Lower lobe of right lung (tissue), 2 donors: ENCODE results near the gene GRK4. TPM values are rescaled to one million over a fixed set of nuclear protein-coding genes. Genes with fewer than 3 reads are reported as not detected.
"Not testable (repeated sequence)": the region's sequence is repeated elsewhere in the genome, so short reads cannot be mapped to it uniquely, and the experiment has no call there.

Experiments used
- ATAC-seq, 2 donors: fragments of 200-7000 bp; cut with Tn5 transposase; one replicate each; pipeline ENCODE4 v1.9.1; 2020 to 2022; ENCODE audit warnings: mild to moderate bottlenecking in 2 of 2, moderate library complexity in 2 of 2
- DNase-seq: peaks from one replicate; pipeline ENCODE4 v3.0.0-alpha.2; 2020
- H3K27ac ChIP-seq: fragments of 200-600 bp; one replicate; pipeline ENCODE4 v1.8.0; 2022
- H3K27me3 ChIP-seq: fragments of 200-600 bp; one replicate; pipeline ENCODE4 v1.8.0; 2022; ENCODE audit warnings: low read depth
- H3K36me3 ChIP-seq: fragments of 200-600 bp; one replicate; pipeline ENCODE4 v1.8.0; 2022; ENCODE audit warnings: mild to moderate bottlenecking
- H3K4me1 ChIP-seq: fragments of 200-600 bp; one replicate; pipeline ENCODE4 v1.8.0; 2022
- H3K4me3 ChIP-seq: fragments of 200-600 bp; one replicate; pipeline ENCODE4 v1.8.0; 2022; ENCODE audit warnings: mild to moderate bottlenecking
- H3K9me3 ChIP-seq: fragments of 200-600 bp; one replicate; pipeline ENCODE4 v1.8.0; 2022
- intact Hi-C: fragments of 100-400 bp; cut with DNase I; formaldehyde crosslinking; loops from one replicate; pipeline ENCODE4 v1.11.0; 2022
- total RNA-seq: library from RNA; stranded (reverse); fragmentation: NEBNext Ultra II Directional; extraction: Animal tissue kit (Norgen Biotek cat#: 25700); gene quantifications from one replicate; pipeline ENCODE4 v1.2.1, GENCODE V29; 2021
- TF ChIP-seq, protein P1 (sequence below): fragments of 200-600 bp; IDR thresholded peaks from one replicate; pipeline ENCODE4 v1.8.0; 2022; ENCODE audit warnings: antibody characterized with exemption, mild to moderate bottlenecking
- donor health status: DM: no; HTN: yes; CAD: no; lungs with severe emphysema.

GRK4 gene
- total RNA-seq, 1 donor from 2014 or later, result 7.1 TPM

DNA sequence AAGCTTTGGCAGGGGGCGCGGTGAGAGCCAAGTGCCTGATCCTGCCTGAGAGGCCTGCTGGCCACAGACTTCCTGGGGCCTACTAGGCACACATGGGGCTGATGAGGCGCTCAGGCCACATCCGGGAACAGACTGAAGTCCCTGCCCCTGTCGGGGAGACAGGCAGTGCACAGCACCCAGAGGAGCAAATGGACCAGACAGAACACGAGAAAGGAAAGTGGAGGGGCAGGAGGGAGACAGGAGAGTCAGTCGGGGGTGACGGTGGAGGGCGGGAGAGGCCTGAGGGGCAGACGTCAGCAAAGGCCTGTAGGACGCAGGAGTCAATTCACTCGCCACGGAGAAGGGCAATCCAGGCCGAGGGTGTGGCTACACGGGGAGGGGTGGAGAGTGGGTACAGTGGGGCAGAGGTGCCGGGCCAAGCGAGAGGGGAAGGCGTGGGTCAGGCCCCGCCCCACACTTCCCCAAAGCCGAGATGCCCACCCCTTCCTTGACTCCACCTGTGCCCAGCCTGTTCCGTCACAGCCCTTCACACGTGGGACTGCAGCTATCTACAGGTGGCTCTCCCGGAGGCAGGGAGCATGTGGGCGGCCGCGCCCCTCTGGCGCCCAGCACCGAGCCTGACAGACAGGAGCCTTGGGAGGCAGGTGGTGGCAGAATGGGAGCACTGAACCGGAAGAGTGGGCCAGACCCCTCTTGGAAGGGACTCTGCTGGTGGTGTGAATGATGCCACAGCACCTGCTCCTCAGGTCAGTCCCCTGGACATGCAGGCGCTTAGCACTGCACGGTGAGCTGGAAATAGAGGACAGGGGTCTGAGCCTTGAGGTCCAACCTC is 20.6 kb upstream of the GRK4 start:
- peaks cover 98% of the 10 kb centered on the region for H3K36me3 ChIP-seq
- H3K4me1 ChIP-seq, result no peaks in the 10 kb centered on the region
- H3K4me3 ChIP-seq, result no peak overlapping the region
- no peaks in the 10 kb centered on the region for H3K9me3 ChIP-seq
- DNase-seq, result peak; percentile 78
- no peaks in the 10 kb centered on the region for H3K27me3 ChIP-seq
- TF ChIP-seq, protein P1, sequence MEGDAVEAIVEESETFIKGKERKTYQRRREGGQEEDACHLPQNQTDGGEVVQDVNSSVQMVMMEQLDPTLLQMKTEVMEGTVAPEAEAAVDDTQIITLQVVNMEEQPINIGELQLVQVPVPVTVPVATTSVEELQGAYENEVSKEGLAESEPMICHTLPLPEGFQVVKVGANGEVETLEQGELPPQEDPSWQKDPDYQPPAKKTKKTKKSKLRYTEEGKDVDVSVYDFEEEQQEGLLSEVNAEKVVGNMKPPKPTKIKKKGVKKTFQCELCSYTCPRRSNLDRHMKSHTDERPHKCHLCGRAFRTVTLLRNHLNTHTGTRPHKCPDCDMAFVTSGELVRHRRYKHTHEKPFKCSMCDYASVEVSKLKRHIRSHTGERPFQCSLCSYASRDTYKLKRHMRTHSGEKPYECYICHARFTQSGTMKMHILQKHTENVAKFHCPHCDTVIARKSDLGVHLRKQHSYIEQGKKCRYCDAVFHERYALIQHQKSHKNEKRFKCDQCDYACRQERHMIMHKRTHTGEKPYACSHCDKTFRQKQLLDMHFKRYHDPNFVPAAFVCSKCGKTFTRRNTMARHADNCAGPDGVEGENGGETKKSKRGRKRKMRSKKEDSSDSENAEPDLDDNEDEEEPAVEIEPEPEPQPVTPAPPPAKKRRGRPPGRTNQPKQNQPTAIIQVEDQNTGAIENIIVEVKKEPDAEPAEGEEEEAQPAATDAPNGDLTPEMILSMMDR, result no peak
- H3K27ac ChIP-seq, result peak overlapping the region; percentile 18
- ATAC-seq, result peak; percentile 68 to 80
- intact Hi-C loops, result no loop called here

DNA sequence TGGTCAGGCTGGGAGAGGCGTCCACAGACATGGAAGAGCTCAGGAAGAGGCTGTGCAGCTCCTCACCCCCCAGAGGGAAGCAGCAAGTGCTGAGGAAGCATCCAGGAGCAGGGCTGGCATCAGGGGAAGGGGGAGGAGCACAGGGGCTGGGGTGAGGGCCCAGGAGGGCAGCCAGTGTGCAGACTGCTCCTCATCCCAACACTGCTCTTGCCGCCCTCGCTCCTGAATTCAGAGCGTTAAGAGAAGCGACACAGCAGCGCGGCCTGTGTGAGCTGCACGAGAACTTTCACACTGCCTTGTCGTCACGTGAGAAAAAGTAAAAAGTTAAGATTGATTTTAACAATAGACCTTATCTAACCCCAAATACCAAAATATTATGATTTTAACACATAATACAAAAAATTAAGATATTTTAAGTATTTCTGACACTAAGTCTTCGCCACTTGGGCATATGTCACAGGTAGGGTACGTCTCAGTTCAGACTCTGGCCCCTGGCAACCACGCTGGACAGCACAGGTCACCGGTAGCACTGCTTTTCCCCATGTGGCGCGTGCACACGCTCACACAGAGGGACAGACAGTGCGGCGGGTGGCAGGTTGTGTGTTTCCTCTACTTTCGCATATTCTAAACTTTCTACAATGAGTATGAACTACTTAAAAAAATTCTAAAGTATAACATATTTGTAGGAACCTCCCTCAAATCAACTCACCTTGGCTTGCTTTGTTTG is 19.8 kb upstream of the GRK4 start:
- Histone ChIP-seq H3K36me3 (peaks cover 98% of the 10 kb centered on the region), H3K4me3 (no peak overlapping the region), H3K9me3 (no peaks in the 10 kb centered on the region), H3K27me3 (no peaks in the 10 kb centered on the region), H3K27ac (no peak overlapping the region), H3K4me1 (no peaks in the 10 kb centered on the region)
- TF ChIP-seq, protein P1, result no peak
- peak in 1 of 2 donors; percentile 3 for ATAC-seq
- intact Hi-C loops, result no loop called here
- no peak for DNase-seq

DNA sequence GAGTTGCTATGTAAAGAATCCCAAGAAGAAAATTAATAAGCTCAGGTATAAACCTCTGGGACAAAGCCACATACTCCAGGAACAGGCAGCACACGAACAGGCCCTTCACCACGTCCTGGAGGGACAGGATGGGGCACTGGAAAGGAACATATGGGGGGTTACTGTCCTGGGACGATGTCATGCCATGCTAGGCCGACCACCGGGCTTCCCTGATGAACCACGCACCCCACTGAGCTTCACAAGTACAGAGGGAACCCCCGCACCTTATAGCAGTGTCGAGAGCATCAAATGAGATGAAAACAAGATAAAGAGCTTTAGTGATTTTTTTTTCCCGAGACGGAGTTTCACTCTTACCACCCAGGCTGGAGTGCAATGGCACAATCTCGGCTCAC is 19.3 kb upstream of the GRK4 start:
- peaks cover 98% of the 10 kb centered on the region for H3K36me3 ChIP-seq
- DNase-seq (no peak), ATAC-seq (no peak)

DNA sequence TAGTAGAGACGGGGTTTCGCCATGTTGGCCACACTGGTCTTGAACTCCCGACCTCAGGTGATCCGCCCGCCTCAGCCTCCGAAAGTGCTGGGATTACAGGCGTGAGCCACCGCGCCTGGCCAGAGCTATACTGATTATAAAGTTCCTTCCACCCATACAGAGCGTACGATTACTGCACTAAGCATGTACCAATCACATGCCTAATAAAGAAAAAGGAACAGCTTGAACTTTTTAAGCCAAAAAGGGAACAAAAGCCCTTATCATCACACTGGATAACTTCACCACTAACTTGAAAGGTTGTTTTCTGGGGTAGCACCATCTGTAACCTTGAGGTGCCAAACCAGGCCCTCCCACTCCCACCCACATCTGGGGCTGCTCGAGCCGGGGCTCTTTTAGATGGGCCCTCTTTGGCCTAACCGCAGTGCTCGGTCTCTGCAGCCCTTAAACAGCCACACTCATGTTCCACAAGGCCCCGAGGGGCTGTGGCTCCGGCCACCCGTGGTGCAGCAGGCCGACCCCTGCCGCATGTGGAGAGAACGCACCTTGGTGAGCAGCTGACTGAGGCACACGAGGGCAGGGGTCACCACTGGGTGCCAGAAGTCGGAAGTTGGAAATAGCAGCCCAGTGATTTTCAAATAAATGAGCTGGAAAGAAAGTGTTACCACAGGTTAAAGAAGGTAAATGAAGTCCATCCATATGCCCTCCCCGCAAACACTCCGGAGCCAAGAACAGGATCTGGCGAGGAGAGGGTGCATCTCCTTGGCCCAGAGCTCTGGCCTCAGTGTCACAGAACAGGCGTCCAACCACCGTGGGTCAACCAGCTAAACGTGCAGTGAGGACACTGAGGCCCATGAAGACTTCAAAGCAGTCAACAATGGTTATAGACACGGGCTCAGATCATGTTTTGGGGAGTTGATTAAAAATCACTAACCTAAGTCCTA is 18.5 kb upstream of the GRK4 start:
- Histone ChIP-seq H3K36me3 (peaks cover 98% of the 10 kb centered on the region), H3K4me1 (no peaks in the 10 kb centered on the region), H3K27ac (peak overlapping the region; percentile 11), H3K9me3 (no peaks in the 10 kb centered on the region), H3K27me3 (no peaks in the 10 kb centered on the region), H3K4me3 (no peak overlapping the region)
- no peak for DNase-seq
- TF ChIP-seq, protein P1, result no peak
- intact Hi-C loops, result no loop called here
- ATAC-seq, result no peak

More for the DNA sequence above, 19.3 kb upstream of the GRK4 start:
- no peak overlapping the region for H3K4me3 ChIP-seq
- intact Hi-C loops, result no loop called here
- peak overlapping the region; percentile 11 for H3K27ac ChIP-seq
- H3K4me1 ChIP-seq, result no peaks in the 10 kb centered on the region
- TF ChIP-seq, protein P1, result no peak
- no peaks in the 10 kb centered on the region for H3K9me3 ChIP-seq
- no peaks in the 10 kb centered on the region for H3K27me3 ChIP-seq

DNA sequence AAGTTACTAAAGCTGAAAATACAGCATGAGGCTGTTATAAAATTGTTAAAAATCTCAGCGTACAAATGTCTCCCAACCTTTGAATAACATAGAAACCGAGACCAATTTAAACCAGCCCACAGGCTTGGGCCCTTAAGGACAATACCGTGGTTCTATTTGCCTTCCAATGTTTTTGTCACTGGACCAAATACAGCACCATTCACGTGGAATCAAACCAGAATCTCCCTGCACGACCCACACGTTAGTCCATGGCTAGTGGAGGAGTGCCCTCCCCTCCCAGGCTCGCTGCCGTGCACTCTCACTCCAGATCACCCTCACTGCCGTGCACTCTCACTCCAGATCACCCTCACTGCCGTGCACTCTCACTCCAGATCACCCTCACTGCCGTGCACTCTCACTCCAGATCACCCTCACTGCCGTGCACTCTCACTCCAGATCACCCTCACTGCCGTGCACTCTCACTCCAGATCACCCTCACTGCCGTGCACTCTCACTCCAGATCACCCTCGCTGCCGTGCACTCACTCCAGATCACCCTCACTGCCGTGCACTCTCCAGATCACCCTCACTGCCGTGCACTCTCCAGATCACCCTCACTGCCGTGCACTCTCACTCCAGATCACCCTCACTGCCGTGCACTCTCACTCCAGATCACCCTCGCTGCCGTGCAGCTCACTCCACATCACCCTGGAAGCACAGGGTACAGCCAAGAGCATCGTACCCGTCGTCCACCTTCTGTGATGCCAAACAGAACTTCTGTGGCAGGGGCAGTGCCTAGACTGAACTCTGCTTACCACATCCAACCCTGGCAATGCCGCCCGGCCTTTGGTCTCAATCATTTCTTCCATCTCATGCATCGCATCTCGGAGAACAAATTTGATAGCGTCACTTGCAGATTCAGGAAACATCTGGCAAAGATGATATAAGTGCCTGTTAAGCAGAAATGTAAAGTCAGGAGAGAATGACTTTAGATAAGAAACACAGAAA is 17.5 kb upstream of the GRK4 start:
- intact Hi-C loops, ATAC-seq: not testable (repeated sequence)

More for the DNA sequence above, 17.5 kb upstream of the GRK4 start:
- H3K4me3 ChIP-seq, H3K27me3 ChIP-seq, H3K27ac ChIP-seq, H3K9me3 ChIP-seq, H3K4me1 ChIP-seq, DNase-seq: not testable (repeated sequence)
- H3K36me3 ChIP-seq, result peaks cover 98% of the 10 kb centered on the region
